Activated gamma-delta T cell treated with anti-CD3 and anti-CD28 coated beads, Interleukin-2, amount 50 U/mL, for 16 hours (primary cell): ENCODE results near the gene TSC22D4.
"Not testable (repeated sequence)": the region's sequence is repeated elsewhere in the genome, so short reads cannot be mapped to it uniquely, and the experiment has no call there.

ENCODE experiments used
- DNase-seq: peaks from one replicate; pipeline ENCODE4 v3.0.0-alpha.2; 2020; ENCODE audit warnings: low read depth

TSC22D4 gene

DNA sequence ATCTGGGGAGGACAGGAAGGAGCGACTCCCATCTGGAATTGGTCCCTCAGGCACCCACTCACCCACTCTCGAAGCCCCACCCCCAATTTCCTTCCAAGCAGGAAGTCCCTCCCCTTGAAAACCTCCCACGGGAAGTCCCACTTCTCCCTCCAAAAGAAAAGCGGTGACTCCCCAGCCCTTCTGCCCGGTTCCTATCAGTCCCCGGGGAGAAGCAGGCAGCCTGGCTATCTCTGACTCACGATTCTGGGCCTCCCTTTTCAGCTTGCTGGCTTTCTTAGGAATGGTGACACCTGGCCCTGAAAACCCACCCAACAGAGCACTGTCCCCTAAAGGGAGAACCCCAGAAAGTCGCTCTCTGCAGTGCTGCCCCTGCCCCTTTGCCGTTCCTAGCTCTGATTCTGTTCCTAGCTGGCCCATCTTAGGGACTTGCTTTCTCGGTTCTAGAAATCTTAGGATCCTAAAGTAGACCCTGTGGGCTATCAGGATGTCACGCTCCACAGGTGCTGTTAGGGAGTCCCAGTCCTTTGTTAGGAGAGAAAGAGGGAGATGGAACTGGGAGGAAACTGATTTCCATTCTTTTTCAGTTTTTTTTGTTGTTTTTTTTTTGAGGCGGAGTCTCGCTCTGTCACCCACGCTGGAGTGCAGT, 6.0 kb downstream of the TSC22D4 start:
- no peak for DNase-seq

DNA sequence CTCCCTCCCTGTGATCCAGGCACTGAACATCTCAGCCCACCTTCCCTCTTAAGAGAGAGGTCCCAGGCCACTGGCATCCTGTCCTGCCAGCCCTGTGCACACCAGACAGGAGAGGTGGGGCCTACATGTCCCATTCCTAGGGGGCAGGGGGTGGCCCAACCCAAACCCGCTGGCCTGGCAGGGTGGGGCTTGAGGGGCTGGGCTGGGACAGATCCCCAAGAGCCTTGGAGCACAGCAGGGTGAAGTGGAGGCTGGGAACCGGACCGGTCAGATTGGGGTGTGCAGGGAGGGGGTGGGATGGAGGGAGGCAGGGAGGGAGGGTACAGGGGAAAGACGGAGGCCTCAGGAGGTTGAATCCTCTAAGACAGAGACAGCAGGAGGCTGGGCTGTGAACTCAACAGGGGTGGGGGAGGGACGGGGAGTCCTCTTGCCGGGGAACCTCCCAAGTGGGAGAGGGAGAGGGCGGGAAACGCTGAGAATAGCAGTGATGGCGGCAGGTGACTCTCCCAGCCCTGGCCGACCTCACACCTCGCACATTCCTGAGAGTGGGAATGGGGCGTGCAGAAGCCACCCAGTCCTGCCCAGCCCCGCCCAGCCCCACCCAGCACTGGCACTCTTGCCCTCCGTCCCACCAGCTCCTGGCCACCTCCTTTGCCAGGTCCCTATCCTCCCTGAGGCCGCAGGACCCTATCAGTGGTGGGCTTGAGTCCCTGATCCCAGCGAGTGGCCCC, 6.7 kb downstream of the TSC22D4 start:
- DNase-seq, result no peak

DNA sequence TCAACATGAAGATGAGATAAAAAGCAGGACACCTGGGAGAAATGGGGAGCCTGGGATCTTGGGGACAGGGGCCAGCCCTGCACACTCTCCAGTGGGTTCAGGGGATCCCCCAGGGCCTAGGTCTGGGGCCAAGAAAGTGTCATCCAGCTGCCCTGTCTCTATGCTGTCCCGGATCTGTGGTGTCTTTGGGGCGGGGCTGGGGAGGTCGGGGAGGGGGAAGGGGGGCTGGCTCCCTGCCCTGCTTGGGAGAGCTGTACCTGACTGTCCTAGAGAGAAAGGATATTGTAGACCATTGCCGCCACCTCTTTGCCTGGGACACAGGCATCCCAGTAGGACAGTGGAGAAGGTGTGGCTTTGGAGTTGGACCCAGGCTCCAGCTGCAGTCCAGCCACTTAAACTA, 8.0 kb downstream of the TSC22D4 start:
- DNase-seq, result no peak

DNA sequence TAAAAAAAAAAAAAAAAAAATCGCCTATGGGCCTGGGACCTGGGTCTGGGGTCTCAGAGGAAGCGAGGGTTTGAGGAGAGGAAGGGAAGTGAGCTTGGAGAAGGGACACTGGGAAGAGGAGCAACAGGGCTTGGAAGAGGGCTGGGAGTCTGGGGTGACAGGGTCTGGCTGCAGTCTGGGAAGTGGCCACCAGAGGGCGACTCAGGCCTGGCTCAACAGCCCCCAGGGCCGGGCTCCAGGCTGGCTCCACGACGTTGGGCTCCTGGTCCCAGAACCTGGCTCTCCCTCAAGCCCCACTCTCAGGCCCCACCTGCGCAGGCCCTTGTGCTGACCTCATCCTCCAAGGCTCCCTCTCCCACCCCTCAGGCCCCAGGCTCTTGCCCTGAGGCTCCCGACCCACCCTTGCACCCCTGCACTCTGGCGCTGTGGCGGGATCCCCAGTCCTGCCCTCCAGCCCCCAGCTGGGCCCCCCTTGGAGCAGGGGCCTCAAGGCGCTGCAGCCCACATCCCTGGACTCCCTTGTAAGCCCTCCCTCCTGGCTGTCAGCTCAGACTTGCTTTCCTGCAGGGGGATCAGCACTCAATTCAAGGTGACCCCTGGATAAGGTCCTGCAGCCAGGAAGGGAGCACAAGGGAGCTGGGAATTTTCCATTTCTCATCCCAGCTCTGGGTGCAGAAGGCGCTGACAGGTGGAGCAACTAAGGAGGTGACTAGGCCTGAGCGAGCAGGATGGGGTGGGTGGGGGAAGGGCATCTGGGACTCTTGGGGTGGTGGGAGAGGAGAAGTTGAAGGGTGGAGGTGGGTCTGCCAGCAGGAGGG, 9.6 kb downstream of the TSC22D4 start:
- peak; percentile 81 for DNase-seq

DNA sequence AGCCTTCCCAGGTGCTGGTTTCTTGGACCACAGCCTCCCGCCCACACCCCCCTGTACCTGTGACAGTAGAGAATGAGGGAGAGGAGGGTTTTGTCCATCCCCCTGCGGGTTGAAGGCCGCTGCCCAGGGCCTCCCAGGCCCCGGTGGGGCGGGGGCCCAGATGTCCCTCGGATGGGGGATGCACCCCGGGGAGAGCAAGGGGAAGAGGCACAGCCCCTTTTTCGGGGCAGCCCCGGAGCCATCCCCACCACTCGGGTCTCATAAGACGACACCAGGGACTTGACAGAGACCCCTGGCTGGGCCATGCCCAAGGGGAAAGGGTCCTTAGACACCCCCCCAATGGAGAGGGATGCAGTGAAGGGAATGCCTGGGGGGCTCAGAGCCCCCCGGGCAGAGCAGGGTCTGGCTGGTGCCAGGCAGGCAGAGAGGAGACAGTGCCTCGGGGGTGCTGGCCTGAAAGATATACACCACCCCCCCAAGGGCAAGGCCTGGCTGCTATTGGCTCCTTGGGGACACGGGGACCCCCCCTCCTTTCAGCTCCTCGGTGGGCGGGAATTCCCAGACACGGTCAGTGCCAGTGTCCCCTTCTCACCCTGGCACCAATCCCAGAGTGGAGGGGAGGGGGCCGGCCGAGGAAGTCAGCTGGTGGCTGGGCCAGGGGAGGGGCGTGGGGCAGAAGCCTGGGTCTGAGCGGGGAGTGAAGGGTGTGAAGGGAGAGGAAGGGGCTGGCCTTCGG, 11.2 kb downstream of the TSC22D4 start:
- DNase-seq, result no peak

DNA sequence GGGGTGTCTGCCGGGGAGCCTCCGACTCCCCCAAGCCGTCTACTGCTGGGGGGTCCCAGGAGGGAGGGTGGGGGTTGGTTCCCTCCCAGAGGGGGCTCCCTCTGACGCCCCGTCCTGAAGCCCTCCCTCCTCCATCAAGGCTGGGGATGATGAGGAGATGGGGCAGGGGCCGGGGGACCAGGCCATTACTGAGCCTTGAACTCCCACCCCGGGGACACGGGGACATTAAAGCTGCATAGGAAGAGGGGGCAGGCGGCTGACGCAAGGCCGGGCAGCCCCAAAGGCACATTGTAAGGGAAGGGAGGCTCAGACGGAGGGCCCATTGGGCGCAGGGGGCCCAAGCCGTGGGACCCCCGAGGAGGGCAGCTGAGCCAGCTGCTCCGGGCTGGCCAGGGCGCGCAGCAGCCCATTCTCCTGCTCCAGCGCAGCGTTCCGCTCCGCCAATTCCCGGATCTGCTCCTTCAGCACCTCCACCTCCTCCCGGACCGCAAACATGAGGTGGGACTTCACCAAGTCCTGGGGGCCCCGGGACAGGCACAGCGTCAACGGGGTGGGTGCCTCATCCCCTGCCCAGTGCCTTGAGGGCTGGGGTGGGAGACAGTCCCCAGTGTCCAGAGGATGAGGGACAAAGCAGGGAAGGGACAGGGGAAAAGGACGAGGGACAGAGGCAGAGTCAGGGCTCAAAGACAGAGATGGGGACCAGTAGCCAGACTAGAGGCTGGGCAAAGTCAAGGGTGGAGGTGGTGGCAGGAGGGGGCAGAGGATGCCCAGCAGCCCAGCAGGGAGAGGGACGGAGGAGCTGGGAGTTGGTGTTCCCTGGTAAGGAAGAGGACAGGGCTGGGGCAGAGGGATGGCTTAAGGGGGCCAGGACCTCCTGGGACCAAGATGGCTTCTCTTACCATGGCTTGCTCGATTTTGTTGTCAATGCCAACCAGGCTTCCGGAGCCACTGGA, 12.1 kb downstream of the TSC22D4 start:
- no peak for DNase-seq

DNA sequence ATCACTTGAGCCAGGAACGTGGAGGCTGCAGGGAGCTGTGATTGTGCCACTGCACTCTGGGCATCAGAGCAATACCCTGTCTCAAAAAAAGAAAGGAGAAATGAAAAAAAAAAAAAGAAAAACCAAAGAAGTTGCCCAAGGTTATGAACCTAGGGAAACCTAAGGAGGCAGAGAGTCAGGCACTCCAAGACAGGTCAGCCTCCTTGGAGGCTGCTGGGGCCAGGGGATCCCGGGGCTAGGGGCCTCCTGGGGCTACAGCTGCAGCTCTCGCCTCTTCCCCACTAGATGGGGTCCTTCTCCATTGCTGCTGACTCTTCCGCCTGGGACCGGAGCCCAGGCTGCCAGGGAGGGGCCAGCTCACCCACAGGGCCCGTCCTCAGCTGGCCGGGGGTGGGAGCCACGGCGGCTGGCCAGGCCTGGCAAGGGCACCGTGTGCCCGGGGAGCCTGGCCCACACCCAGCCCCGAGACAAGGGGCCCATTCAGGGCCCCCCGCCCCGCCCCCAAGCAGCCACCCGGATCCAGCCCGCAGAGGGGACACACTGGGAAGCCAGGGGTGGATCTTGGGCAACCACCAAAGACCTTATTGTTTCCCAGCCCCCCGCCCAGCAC, 13.2 kb downstream of the TSC22D4 start:
- DNase-seq, result no peak

DNA sequence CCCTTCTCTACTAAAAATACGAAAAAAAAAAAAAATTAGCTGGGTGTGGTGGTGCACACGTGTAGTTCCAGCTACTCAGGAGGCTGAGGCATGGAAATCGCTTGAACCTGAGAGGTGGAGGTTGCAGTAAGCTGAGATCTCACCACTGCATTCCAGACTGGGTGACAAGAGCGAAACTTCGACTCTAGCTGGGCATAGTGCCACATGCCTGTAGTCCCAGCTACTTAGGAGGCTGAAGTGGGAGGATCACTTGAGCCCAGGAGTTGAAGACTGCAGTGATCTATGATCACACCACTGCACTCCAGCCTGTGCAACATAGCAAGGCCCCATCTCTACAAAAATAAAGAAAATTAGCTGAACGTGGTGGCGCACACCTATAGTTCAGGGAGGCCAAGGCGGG, 13.7 kb downstream of the TSC22D4 start:
- DNase-seq, result no peak

DNA sequence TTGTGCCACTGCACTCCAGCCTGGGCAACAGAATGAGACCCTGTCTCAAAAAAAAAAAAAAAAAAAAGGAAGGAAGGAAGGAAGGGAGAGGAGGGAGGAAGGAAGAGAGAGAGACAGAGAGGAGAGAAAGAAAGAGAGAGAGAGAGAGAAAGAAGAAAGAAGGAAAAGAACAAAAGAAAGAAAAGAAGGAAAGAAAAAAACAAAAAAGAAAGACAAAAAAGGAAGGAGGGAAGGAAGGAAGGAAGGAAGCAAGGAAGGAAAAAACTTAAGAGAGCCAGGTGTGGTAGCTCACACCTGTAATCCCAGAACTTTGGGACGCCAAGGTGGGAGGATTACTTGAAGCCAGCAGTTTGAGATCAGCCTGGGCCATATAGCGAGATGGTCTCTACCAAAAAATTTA, 14.2 kb downstream of the TSC22D4 start:
- DNase-seq, result no peak

DNA sequence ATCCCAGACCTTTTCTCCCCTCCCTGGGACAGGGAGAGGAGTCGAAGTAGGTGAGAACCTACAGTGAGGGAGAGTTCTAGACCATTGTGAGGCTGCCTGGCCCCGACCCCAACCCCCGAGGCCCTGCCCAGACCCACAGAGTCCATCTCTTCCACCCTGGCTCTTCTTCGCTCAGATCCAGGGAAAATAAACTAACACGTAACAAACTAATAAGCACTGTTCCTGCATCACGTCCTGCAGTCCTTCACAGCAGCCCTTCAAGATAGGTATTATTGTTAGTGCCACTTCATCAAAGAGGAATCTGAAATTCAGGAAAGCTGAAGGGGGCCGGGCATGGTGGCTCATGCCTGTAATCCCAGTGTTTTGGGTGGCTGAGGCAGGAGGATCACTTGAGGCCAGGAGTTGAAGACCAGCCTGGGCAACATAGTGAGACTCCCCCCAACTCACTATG, 14.8 kb downstream of the TSC22D4 start, which contains the start of gene SPACDR:
Gene SPACDR, minus strand, starts transcription at position 51 of the 451 bp plus-strand sequence. CDS start 235 bp downstream, outside the sequence.
- DNase-seq, result no peak

DNA sequence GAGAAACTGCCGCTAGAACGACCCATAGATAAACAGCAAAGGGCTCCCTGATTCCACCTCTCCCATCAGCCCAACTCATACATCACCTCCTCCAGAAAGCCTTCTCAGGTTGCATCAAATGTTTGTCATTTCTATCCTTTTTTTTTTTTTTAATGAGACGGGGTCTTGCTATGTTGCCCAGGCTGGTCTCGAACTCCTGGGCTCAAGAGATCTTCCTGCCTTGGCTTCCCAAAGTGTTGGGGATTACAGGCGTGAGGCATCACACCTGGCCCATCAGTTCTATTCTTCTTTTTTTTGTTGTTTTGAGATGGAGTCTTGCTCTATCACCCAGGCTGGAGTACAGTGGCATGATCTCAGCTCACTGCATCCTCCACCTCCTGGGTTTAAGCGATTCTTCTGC, 22.0 kb downstream of the TSC22D4 start:
- DNase-seq, result no peak

DNA sequence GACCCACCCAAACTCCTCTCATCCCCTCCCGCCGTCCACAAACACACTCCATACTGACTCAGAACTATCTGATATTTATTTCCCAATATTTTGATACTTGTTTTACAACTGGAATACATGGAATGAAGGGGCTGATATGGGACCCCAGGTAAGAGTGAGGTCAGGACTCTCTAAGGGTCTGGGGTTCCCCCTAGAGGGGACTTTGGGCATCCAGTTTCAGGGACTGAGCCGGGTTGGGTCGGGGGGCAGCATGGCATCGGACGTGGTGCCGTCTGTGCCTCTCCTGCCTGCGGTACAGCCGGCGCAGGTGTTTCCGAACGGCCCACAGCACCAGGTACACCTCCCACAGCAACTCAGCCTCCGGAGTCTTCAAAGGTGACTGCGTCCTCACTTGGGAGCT, 22.5 kb downstream of the TSC22D4 start:
- DNase-seq, result no peak

DNA sequence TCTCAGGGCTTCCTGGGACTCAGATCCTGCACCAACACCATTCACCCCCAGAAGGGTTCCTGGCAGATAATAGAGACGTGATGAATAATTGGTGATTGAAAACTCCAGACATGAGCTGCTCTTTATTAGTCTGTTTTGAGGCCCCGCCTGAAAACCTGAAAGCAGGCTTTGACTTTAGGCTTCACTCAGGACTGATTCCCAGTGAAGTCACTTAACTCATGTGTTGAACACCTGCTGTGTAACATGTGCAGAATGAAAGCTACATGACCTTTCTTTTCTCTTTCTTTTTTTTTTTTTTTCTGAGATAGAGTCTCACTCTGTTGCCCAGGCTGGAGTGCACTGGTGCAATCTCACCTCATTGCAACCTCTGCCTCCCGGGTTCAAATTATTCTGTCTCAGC, 23.8 kb downstream of the TSC22D4 start:
- no peak for DNase-seq

DNA sequence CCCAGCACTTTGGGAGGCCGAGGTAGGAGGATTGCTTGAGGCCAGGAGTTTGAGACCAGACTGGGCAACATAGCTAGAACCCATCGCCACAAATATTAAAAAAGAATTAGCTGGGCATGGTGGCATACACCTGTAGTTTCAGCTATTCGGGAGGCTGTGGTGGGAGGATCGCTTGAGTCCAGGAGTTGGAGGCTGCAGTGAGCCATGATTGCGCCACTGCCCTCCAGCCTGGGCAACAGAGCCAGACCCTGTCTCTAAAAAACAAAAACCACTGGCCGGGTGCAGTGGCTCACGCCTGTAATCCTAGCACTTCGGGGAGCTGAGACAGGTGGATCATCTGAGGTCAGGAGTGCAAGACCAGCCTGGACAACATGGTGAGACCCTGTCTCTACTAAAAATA, 25.2 kb downstream of the TSC22D4 start:
- DNase-seq, result not testable (repeated sequence)

DNA sequence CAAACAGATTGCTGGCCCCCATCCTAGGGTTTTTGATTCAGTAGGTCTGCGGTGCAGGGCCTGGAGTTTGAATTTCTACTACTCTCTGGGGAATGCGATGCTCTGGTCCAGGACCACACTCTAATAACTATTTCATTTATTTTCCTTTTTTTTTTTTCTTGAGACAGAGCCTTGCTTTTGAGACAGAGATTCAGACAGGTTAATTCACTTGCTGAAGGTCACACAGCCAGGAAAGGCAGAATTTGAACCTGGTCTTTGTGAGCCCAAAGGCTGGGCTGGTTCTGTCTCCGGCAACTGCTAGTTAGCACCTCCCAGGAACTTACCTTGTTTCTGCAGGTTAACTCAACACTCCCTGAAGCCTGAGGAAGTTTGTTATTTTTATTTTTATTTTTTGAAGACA, 26.5 kb downstream of the TSC22D4 start:
- no peak for DNase-seq

DNA sequence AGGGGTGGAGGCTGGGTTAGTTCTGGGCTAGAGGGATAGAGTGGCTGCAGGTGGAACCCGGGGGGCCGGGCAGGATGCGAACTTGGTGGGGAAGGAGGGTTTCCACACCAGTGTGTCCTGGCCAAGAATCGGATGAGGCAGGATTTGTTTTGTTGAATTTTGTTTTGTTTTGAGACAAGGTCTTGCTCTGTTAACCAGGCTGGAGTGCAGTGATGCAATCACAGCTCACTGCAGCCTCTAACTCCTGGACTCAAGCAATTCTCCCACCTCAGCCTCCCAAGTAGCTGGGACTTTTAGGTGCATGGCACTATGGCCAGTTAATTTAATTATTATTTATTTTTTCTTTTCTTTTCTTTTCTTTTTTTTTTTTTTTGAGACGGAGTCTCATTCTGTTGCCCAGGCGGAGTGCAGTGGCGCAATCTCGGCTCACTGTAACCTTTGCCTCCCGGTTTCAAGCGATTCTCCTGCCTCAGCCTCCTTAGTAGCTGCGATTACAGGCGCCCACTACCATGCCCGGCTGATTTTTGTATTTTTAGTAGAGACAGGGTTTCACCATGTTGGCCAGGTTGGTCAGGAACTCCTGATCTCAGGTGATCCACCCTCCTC, 29.7 kb downstream of the TSC22D4 start:
- no peak for DNase-seq

DNA sequence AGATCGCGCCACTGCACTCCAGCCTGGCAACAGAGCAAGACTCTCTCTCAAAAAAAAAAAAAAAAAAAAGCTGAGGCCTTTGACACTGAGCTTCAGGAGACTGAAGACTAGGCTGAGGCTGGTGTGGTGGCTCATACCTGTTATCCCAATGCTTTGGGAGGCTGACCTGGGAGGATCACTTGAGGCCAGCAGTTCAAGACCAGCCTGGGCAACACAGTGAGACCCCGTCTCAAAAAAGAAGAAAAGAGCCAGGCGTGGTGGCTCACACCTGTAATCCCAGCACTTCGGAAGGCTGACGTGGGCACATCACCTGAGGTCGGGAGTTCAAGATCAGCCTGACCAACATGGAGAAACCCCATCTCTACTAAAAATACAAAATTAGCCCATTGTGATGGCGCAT, 31.7 kb downstream of the TSC22D4 start:
- not testable (repeated sequence) for DNase-seq

DNA sequence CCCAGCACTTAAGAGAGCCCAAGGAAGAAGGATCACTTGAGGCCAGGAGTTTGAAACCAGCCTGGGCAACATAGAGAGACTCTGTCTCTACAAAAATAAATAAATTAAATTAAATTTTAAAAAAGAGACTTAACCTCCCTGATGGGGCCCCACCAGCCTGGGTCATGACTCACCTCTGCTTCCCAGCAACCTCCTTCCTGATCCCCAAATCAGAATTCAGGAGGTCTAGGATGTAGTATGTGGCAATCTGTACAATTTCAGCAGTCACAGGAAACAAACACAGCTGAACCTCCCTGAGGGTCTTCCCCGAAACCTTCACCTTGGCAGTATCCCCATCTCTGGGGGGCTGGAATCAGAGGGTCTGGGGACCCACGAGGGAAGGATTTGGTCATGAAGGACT, 33.0 kb downstream of the TSC22D4 start:
- DNase-seq, result no peak

DNA sequence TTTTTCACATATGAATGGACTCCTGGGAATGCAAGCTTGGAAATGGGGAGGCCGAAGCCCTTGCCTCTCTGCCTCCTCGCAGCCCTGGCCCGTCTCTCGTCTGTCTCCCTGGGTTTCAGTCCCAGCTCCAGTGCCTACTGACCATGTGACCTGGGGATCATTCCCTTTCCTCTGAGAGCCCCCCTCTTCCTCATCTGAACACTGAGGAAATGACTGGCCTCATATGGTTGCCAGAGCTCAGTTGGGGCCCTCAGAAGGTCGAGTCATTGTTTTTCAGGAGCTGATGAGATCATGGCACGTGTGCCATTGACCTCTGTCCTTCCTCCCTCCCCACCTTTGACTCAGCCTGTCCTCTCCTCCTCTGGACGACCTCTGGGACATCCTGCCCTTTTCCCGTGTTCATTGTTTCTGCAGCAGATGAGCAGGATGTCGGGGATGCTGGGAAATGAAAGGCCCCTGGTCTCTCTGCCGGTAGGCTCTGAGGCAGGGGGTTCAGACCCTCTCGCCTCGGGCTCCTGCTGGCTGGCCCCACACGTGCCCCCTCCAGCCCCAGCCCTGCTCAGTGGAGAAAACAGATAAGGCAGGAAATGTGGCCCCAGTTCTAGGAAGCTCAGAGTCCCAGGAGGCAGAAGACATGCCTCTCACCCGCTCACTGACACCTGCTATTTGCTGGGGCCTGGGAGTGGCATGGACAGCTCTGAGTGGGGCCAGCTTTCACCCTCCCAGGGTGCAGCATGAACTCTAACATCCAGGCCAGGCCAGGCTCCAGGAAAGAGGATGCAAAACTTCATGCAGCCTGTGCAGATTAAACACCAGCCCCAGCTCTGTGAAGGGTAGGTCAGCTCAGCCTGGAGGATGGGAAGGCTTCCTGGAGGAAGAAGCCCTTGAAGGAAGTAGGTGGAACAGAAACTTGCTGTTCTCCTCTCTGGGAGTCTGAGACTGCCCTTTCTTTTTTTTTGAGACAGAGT, 34.4 kb downstream of the TSC22D4 start:
- no peak for DNase-seq
